Skeletal muscle satellite cell (primary cell): ENCODE measurements around the gene MTCH1.

Source experiments
- H3K27me3 ChIP-seq: 2 replicates; pipeline ENCODE4 v1.7.0; 2013; ENCODE audit warnings: low read length; ENCODE audit not compliant: control insufficient read depth, insufficient read depth
- H3K36me3 ChIP-seq: 2 replicates; pipeline ENCODE4 v1.7.0; 2013; ENCODE audit warnings: mild to moderate bottlenecking, control low read depth, low read length; ENCODE audit not compliant: insufficient read depth
- H3K4me1 ChIP-seq: 2 replicates; pipeline ENCODE4 v1.7.0; 2013; ENCODE audit warnings: low read length; ENCODE audit not compliant: control insufficient read depth, insufficient read depth
- H3K4me2 ChIP-seq: 2 replicates; pipeline ENCODE4 v1.7.0; 2013; ENCODE audit warnings: mild to moderate bottlenecking, low read length
- H3K4me3 ChIP-seq: 2 replicates; pipeline ENCODE4 v1.7.0; 2013; ENCODE audit warnings: low read length
- H3K9ac ChIP-seq: 2 replicates; pipeline ENCODE4 v1.7.0; 2013; ENCODE audit warnings: mild to moderate bottlenecking, low read depth, low read length, moderate library complexity
- H3K9me3 ChIP-seq: replicated peaks from 2 replicates; pipeline ENCODE4 v1.7.0; 2013; ENCODE audit warnings: mild to moderate bottlenecking, control low read depth, low read length

MTCH1 gene

GRCh38 chr6:36973190-36973589 lies 12.8 kb downstream of the MTCH1 start:
- H3K4me3 ChIP-seq: no peak overlapping the region
- H3K9me3 ChIP-seq: no peaks in the 10 kb centered on the region
- no peak overlapping the region for H3K9ac ChIP-seq
- no peaks in the 10 kb centered on the region for H3K27me3 ChIP-seq
- H3K4me1 ChIP-seq: no peaks in the 10 kb centered on the region
- no peak overlapping the region for H3K4me2 ChIP-seq
- peaks cover 99% of the 10 kb centered on the region for H3K36me3 ChIP-seq

- H3K9ac ChIP-seq: no peak overlapping the region
Observed at GRCh38 chr6:36971921-36972673, 13.9 kb downstream of the MTCH1 start.

GRCh38 chr6:36970892-36971842 lies 14.8 kb downstream of the MTCH1 start:
- Histone ChIP-seq H3K4me3 (no peak overlapping the region), H3K27me3 (no peaks in the 10 kb centered on the region), H3K4me2 (no peak overlapping the region), H3K9me3 (no peaks in the 10 kb centered on the region), H3K36me3 (peaks cover 95% of the 10 kb centered on the region), H3K9ac (no peak overlapping the region), H3K4me1 (no peaks in the 10 kb centered on the region)

More at GRCh38 chr6:36971921-36972673, 13.9 kb downstream of the MTCH1 start:
- Histone ChIP-seq H3K9me3 (no peaks in the 10 kb centered on the region), H3K27me3 (no peaks in the 10 kb centered on the region), H3K4me2 (no peak overlapping the region), H3K4me3 (no peak overlapping the region), H3K36me3 (peaks cover 100% of the 10 kb centered on the region), H3K4me1 (no peaks in the 10 kb centered on the region)

- H3K9me3 ChIP-seq: no peaks in the 10 kb centered on the region
- no peaks in the 10 kb centered on the region for H3K27me3 ChIP-seq
- peaks cover 86% of the 10 kb centered on the region for H3K36me3 ChIP-seq
- no peak overlapping the region for H3K9ac ChIP-seq
- no peak overlapping the region for H3K4me3 ChIP-seq
- no peak overlapping the region for H3K4me2 ChIP-seq
- no peaks in the 10 kb centered on the region for H3K4me1 ChIP-seq
Observed at GRCh38 chr6:36969988-36970891, 15.8 kb downstream of the MTCH1 start.

GRCh38 chr6:36969240-36969691 lies 16.7 kb downstream of the MTCH1 start:
- H3K36me3 ChIP-seq: peaks cover 76% of the 10 kb centered on the region
- H3K4me1 ChIP-seq: no peaks in the 10 kb centered on the region
- no peak overlapping the region for H3K4me3 ChIP-seq
- H3K9me3 ChIP-seq: no peaks in the 10 kb centered on the region
- no peak overlapping the region for H3K4me2 ChIP-seq
- H3K27me3 ChIP-seq: no peaks in the 10 kb centered on the region
- H3K9ac ChIP-seq: no peak overlapping the region

GRCh38 chr6:36968266-36968977 lies 17.6 kb downstream of the MTCH1 start:
- Histone ChIP-seq H3K4me3 (no peak overlapping the region), H3K9me3 (no peaks in the 10 kb centered on the region), H3K4me2 (no peak overlapping the region), H3K9ac (no peak overlapping the region), H3K4me1 (no peaks in the 10 kb centered on the region), H3K27me3 (no peaks in the 10 kb centered on the region), H3K36me3 (peaks cover 67% of the 10 kb centered on the region)

- Histone ChIP-seq H3K9ac (no peak overlapping the region), H3K4me1 (no peaks in the 10 kb centered on the region), H3K4me2 (no peak overlapping the region), H3K9me3 (no peaks in the 10 kb centered on the region), H3K36me3 (peaks cover 61% of the 10 kb centered on the region), H3K4me3 (no peak overlapping the region), H3K27me3 (no peaks in the 10 kb centered on the region)
Observed at GRCh38 chr6:36967757-36968156, 18.2 kb downstream of the MTCH1 start.

- H3K4me3 ChIP-seq: no peak overlapping the region
- no peaks in the 10 kb centered on the region for H3K27me3 ChIP-seq
- H3K9me3 ChIP-seq: no peaks in the 10 kb centered on the region
- no peaks in the 10 kb centered on the region for H3K4me1 ChIP-seq
- H3K4me2 ChIP-seq: no peak overlapping the region
- H3K36me3 ChIP-seq: peaks cover 56% of the 10 kb centered on the region
- H3K9ac ChIP-seq: no peak overlapping the region
Observed at GRCh38 chr6:36967301-36967700, 18.7 kb downstream of the MTCH1 start.

GRCh38 chr6:36964908-36965307 lies 21.1 kb downstream of the MTCH1 start:
- Histone ChIP-seq H3K4me3 (no peak overlapping the region), H3K4me1 (peaks cover 13% of the 10 kb centered on the region), H3K9me3 (no peaks in the 10 kb centered on the region)

GRCh38 chr6:36964349-36964748 lies 21.6 kb downstream of the MTCH1 start:
- Histone ChIP-seq H3K4me3 (no peak overlapping the region), H3K9me3 (no peaks in the 10 kb centered on the region), H3K27me3 (no peaks in the 10 kb centered on the region), H3K9ac (no peak overlapping the region), H3K4me1 (peaks cover 15% of the 10 kb centered on the region), H3K4me2 (no peak overlapping the region), H3K36me3 (peaks cover 27% of the 10 kb centered on the region)

More at GRCh38 chr6:36964908-36965307, 21.1 kb downstream of the MTCH1 start:
- Histone ChIP-seq H3K27me3 (no peaks in the 10 kb centered on the region), H3K36me3 (peaks cover 32% of the 10 kb centered on the region), H3K9ac (no peak overlapping the region), H3K4me2 (no peak overlapping the region)
